DOHH2 (cell line): Measurements from ENCODE around the gene SP140.
A peak's percentile ranks its signal among the peaks of the same experiment; 100 is the strongest.

Experiments
- EZH2phosphoT487 ChIP-seq: fragments of 200-600 bp; sonication (generic); IDR thresholded peaks from 2 replicates; pipeline ENCODE4 v1.6.1; 2017; ENCODE audit warnings: borderline replicate concordance, mild to moderate bottlenecking, antibody characterized with exemption, low read length, moderate library complexity, mixed read lengths
- TF ChIP-seq, protein P1 (sequence below): fragments of 200-600 bp; sonication (generic); IDR thresholded peaks from one replicate; pipeline ENCODE4 v1.5.1; 2014; ENCODE audit warnings: antibody characterized with exemption, mild to moderate bottlenecking, low read depth, low read length; ENCODE audit not compliant: poor library complexity, severe bottlenecking

DNA sequence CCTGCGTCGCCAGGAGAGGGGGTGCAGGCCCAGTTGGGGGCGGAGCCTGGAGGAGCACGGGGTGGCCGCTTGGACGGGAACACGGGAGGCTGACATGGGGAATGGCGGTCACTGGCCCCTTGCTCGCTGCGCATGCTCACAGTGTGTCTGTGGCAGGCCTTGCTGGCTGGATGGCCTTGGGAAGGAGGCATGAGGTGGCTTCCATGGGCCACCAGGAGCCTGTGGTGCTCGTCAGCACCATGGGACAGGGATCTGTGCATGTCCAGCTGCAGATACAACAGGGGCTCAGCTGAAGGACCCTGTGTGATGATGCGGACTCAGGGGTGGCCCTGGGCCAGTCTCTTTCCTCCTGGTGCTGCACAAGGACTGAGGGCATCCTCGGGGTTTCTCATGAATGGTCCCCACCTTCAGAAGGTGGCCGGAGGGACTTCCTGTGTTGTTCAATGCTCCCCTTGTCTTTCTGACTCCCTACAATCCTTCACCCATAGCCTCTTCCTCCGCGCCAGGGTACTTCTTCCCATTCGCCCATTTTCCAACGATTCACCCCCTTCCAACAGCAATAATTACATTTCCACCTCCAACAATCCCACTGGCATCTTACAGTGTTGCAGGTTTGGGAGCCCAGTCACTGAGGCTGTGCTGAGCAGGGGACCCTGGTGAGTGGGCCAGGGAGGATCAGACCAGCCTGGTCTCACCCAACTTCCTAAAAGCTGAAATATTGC lies 98.0 kb downstream of the SP140 start:
- TF ChIP-seq, protein P1, sequence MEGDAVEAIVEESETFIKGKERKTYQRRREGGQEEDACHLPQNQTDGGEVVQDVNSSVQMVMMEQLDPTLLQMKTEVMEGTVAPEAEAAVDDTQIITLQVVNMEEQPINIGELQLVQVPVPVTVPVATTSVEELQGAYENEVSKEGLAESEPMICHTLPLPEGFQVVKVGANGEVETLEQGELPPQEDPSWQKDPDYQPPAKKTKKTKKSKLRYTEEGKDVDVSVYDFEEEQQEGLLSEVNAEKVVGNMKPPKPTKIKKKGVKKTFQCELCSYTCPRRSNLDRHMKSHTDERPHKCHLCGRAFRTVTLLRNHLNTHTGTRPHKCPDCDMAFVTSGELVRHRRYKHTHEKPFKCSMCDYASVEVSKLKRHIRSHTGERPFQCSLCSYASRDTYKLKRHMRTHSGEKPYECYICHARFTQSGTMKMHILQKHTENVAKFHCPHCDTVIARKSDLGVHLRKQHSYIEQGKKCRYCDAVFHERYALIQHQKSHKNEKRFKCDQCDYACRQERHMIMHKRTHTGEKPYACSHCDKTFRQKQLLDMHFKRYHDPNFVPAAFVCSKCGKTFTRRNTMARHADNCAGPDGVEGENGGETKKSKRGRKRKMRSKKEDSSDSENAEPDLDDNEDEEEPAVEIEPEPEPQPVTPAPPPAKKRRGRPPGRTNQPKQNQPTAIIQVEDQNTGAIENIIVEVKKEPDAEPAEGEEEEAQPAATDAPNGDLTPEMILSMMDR = peak; percentile 55
- TF ChIP-seq EZH2phosphoT487 = no peak
